RWPE1 (cell line): ENCODE measurements around the gene MBLAC1.

Source experiments
- CTCF ChIA-PET: fragments of 350-600 bp; sonication (Branson Sonifier 250); formaldehyde crosslinking; extraction: SDS; loops from one replicate; lab custom pipeline; 2021; lab: Yijun Ruan, JAX
- POLR2A ChIA-PET: fragments of 400-600 bp; formaldehyde crosslinking; extraction: SDS; loops from one replicate; lab custom pipeline; 2020; ENCODE audit warnings: antibody characterized with exemption; ENCODE audit not compliant: low non-redundant PET; lab: Yijun Ruan, JAX
- DNase-seq: peaks from one replicate; pipeline ENCODE4 v3.0.0; 2012; ENCODE audit warnings: low spot score
- H3K27ac ChIP-seq: fragments of 450-650 bp; 2 replicates; pipeline ENCODE4 v1.5.1; 2017
- CTCF ChIP-seq: fragments of 450-650 bp; conservative IDR thresholded peaks from 2 replicates; pipeline ENCODE4 v1.5.1; 2017; ENCODE audit warnings: low read depth, mild to moderate bottlenecking

Gene MBLAC1

DNA sequence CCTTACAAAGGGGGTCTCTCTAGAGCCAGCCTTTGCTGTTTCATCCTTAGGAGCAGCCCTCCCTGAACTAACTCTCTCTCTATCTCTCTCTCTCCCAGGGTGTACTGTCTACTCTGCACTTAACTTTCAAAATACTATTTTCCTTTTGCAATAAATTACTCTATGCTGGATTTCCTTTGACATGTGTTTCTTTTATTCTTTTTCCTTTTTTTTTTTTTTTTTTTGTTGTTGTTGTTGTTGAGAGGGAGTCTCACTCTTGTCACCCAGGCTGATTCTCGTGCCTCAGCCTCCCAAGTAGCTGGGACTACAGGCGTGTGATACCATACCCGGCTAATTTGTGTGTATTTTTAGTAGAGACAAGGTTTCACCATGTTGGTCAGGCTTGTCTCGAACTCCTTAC is 43.8 kb upstream of the MBLAC1 start:
- TF ChIP-seq CTCF: no peak
- ChIA-PET CTCF (interaction anchor here (0.6 to 1.1 kb wide), 3 partner anchors 29 to 89 kb away, joined by 3 read pairs; no protein-coding TSS in a partner anchor), POLR2A (no interaction called here)
- no peak overlapping the region for H3K27ac ChIP-seq
- DNase-seq: no peak

DNA sequence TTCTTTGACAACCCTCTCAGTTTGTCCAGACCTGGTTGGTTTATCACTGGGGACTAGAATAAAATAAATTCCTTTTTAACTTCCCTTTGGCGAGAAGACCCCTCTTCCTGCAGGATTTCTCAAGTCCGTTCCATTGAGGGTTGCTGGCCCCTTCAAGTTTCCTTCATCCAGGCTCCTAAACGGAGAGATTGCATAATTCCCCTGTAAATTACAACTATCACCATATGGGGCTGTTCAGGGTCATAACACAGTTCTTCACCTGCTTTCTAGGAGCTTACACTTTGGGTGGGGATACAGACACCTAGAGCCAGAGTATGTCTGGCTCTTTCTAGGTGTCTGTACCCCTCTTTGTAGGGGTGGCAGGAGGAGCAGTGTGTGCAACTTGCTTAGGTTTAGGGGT is 41.3 kb upstream of the MBLAC1 start:
- DNase-seq: no peak
- TF ChIP-seq CTCF: no peak
- peak overlapping the region; percentile 85 for H3K27ac ChIP-seq
- POLR2A ChIA-PET: no interaction called here
- CTCF ChIA-PET: interaction anchor here (0.5 kb wide), 1 partner anchor 1493 kb away, joined by 9 read pairs; no protein-coding TSS in a partner anchor

DNA sequence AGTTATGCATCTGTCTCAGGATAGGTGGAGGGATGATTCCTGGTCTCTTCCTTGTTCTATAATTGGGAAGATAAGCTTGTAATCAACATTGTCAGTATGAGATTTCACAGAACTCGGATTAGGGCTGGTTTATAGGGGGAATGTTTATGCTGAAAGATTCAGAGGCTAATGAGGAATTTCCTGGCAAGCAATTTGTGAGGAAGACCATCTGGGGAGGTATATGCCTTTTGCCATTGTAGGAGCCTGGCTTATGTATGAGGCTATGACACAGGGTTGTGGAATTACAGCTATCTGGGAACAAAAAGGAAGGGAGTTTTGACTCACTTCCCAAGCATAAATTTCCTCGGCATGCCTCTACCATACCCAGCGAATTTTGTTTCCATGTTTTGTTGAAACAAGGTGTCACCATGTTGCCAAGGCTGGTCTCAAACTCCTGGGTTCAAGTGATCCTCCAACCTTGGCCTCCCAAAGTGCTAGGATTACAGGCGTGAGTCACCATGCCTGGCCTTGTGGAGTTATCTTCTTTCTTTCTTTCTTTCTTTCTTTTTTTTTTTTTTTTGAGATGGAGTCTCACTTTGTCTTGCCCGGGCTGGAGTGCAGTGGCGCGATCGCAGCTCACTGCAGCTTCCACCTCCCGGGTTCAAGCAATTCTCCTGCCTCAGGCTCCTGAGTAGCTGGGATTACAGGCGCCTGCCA is 39.6 kb upstream of the MBLAC1 start:
- ChIA-PET CTCF (no interaction called here), POLR2A (interaction anchor here (0.7 to 1.5 kb wide), 3 partner anchors 13 to 574 kb away, joined by 4 to 10 read pairs (median 4); no protein-coding TSS in a partner anchor)
- peak overlapping the region; percentile 85 for H3K27ac ChIP-seq
- peak; percentile 70 for DNase-seq
- no peak for TF ChIP-seq CTCF

GRCh38 chr7:100088095-100088620 is 38.6 kb upstream of the MBLAC1 start:
- ChIA-PET POLR2A (interaction anchor here (0.7 to 1.5 kb wide), 2 partner anchors 12 to 573 kb away, joined by 4 to 10 read pairs; no protein-coding TSS in a partner anchor), CTCF (no interaction called here)
- no peak for TF ChIP-seq CTCF
- DNase-seq: no peak
- peak overlapping the region; percentile 85 for H3K27ac ChIP-seq

DNA sequence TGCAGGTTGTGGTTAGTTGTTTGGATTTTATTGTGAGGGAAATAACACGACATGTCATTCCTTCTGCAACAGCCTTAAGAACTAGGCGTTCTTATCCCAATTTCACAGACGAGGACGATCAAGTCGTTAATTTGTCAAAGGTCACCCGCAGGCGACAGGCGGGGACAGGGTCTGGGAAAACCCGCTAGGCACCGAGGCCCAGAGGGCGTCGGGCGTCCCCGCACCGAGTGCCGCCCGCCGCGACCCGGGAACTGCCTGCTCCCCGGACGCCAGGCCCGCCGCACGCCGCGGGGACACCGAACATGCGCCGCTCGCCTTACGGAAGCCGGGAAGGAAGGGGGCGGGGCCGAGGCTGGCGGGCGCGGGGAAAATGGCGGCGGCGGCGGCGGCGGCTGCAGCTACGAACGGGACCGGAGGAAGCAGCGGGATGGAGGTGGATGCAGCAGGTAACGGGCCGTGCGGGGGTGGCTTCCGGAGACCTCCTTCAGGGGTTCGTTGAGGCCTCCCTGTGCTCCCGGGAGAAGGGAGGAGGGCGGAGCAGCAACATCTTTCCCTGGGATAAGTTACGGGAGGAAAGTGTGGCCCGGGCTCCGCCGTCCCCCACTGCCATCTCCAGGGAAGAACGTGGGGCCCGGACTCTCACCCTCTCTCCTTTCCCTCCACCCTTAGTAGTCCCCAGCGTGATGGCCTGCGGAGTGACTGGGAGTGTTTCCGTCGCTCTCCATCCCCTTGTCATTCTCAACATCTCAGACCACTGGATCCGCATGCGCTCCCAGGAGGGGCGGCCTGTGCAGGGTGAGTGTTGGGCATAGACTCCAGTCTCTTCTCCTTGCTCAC is 37.9 kb upstream of the MBLAC1 start, which contains the start of gene COPS6:
Gene COPS6, plus strand, starts transcription at position 349 of the 837 bp plus-strand sequence. Its CDS starts 22 bp downstream, at position 371.
- H3K27ac ChIP-seq: peak within 1 kb of the TSS; percentile 85
- ChIA-PET CTCF (no interaction called here), POLR2A (interaction anchor here (1.5 kb wide), 1 partner anchor 12 kb away, joined by 4 read pairs; no protein-coding TSS in a partner anchor)
- DNase-seq: peak; percentile 59
- no peak for TF ChIP-seq CTCF

DNA sequence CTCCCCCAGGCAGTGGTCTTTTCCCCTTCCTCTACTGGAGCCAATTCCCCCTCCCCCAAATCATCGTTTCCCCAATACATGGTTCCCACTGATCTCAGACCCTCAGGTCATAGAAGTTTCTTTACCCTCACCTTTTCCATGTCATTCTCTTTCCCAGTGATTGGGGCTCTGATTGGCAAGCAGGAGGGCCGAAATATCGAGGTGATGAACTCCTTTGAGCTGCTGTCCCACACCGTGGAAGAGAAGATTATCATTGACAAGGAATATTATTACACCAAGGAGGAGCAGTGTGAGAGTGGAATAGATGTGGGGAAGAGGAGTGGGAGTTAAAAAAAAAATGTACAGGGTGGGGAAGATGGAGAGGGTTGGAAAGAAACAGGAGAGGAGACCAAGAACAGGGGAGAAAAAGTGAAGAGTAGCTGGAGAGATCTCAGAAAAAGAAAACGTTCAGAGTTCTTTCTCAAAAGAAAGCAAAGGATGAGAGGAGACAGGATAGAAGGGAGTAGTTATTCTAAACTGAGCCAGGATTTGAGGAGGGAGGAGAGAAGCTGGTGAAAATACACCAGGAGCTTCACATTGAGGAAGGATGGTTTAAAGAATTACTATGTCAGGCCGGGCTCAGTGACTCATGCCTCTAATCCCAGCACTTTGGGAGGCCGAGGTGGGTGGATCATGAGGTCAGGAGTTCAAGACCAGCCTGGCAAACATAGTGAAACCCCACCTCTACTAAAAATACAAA is 37.1 kb upstream of the MBLAC1 start:
- CTCF ChIA-PET: interaction anchor here (0.7 kb wide), 1 partner anchor 100 kb away, joined by 3 read pairs; no protein-coding TSS in a partner anchor
- peak overlapping the region; percentile 85 for H3K27ac ChIP-seq
- POLR2A ChIA-PET: no interaction called here
- no peak for DNase-seq
- TF ChIP-seq CTCF: no peak
